ENCODE data around the gene DLG2.

- no peak for TF ChIP-seq CTCF (IDR thresholded peaks at IDR 0.05)
- TF ChIP-seq ZMAT4 (CRISPR knock-in tag; IDR thresholded peaks at IDR 0.05), result no peak
Measured at GRCh38 chr11:83685730-83686129, 1941.4 kb downstream of the DLG2 start.

Data from WTC11 (cell line).